Measurements from ENCODE around the gene ELAVL3. TPM values are rescaled to one million over a fixed set of nuclear protein-coding genes. Genes with fewer than 3 reads are reported as not detected.

ELAVL3 gene
- polyA plus RNA-seq, 3 donors = not detected

- Mint-ChIP-seq H3K4me3 (no peak overlapping the region), H3K27ac (peak overlapping the region in 2 of 7 donors; percentile 40 to 71), H3K4me1 (no peaks in the 10 kb centered on the region), H3K9me3 (no peaks in the 10 kb centered on the region), H3K36me3 (peaks cover 31 to 57% of the 10 kb centered on the region in 2 donors), H3K27me3 (ENCODE audit: low read depth in 3 of 3) (peaks cover 0 to 2% (median 0%) of the 10 kb centered on the region in 3 donors)
- Histone ChIP-seq H3K4me3 (replicated peaks in 1 of 3; ENCODE audit: low read depth in 2 of 3, low read length in 3 of 3) (no peak overlapping the region), H3K36me3 (replicated peaks in 1 of 2; ENCODE audit: control insufficient read depth in 1 of 2, insufficient read depth in 2 of 2, low read length in 2 of 2) (peaks cover 22 to 23% of the 10 kb centered on the region in 2 donors), H4K20me1 (ENCODE audit: insufficient read depth, low read length) (no peaks in the 10 kb centered on the region), H3K79me2 (ENCODE audit: insufficient read depth, low read length) (no peaks in the 10 kb centered on the region), H2AFZ (ENCODE audit: insufficient read depth, low read depth, low read length, poor library complexity, severe bottlenecking) (no peak overlapping the region), H3K9me3 (replicated peaks in 1 of 2; ENCODE audit: control insufficient read depth in 1 of 2, insufficient read depth in 1 of 2, low read length in 2 of 2) (no peaks in the 10 kb centered on the region), H3K9ac (ENCODE audit: insufficient read depth, low read length, poor library complexity, severe bottlenecking) (no peak overlapping the region), H3K4me1 (ENCODE audit: control insufficient read depth in 1 of 2, insufficient read depth in 2 of 2, low read length in 2 of 2) (no peaks in the 10 kb centered on the region), H3K27me3 (ENCODE audit: control insufficient read depth in 2 of 2, insufficient read depth in 2 of 2, low read length in 2 of 2) (no peaks in the 10 kb centered on the region), H3K27ac (ENCODE audit: low read depth in 1 of 2, low read length in 2 of 2) (no peak overlapping the region), H3K4me2 (replicated peaks; ENCODE audit: extremely low read depth, low read length, poor library complexity, severe bottlenecking) (no peak overlapping the region)
- intact Hi-C loops (cut with micrococcal nuclease) = no loop called here
- peak; percentile 33 to 68 (median 41) for DNase-seq
- 64% methylated on average over 11 of the region's 17 CpGs for WGBS (ENCODE audit: insufficient coverage)
- TF ChIP-seq CTCF (IDR thresholded peaks at IDR 0.05) = peak; percentile 61
These were observed 15.7 kb upstream of the ELAVL3 start for GRCh38 chr19:11496391-11497163.

- Histone ChIP-seq H3K36me3 (replicated peaks in 1 of 2; ENCODE audit: control insufficient read depth in 1 of 2, insufficient read depth in 2 of 2, low read length in 2 of 2) (peaks cover 22 to 23% of the 10 kb centered on the region in 2 donors), H3K27ac (ENCODE audit: low read depth in 1 of 2, low read length in 2 of 2) (no peak overlapping the region), H2AFZ (ENCODE audit: insufficient read depth, low read depth, low read length, poor library complexity, severe bottlenecking) (no peak overlapping the region), H4K20me1 (ENCODE audit: insufficient read depth, low read length) (no peaks in the 10 kb centered on the region), H3K9me3 (replicated peaks in 1 of 2; ENCODE audit: control insufficient read depth in 1 of 2, insufficient read depth in 1 of 2, low read length in 2 of 2) (no peaks in the 10 kb centered on the region), H3K4me2 (replicated peaks; ENCODE audit: extremely low read depth, low read length, poor library complexity, severe bottlenecking) (no peak overlapping the region), H3K4me3 (replicated peaks in 1 of 3; ENCODE audit: low read depth in 2 of 3, low read length in 3 of 3) (no peak overlapping the region), H3K79me2 (ENCODE audit: insufficient read depth, low read length) (no peaks in the 10 kb centered on the region), H3K4me1 (ENCODE audit: control insufficient read depth in 1 of 2, insufficient read depth in 2 of 2, low read length in 2 of 2) (no peaks in the 10 kb centered on the region), H3K9ac (ENCODE audit: insufficient read depth, low read length, poor library complexity, severe bottlenecking) (no peak overlapping the region), H3K27me3 (ENCODE audit: control insufficient read depth in 2 of 2, insufficient read depth in 2 of 2, low read length in 2 of 2) (no peaks in the 10 kb centered on the region)
- no peak for DNase-seq
- Mint-ChIP-seq H3K27ac (no peak overlapping the region), H3K36me3 (peaks cover 30 to 53% of the 10 kb centered on the region in 2 donors), H3K9me3 (peaks cover 0 to 2% (median 0%) of the 10 kb centered on the region in 7 donors), H3K4me1 (no peaks in the 10 kb centered on the region), H3K27me3 (ENCODE audit: low read depth in 3 of 3) (peaks cover 0 to 2% (median 0%) of the 10 kb centered on the region in 3 donors), H3K4me3 (no peak overlapping the region)
- no peak for TF ChIP-seq CTCF (IDR thresholded peaks at IDR 0.05)
- 97% methylated on average over 22 of the region's 22 CpGs for WGBS (ENCODE audit: insufficient coverage)
- intact Hi-C loops (cut with micrococcal nuclease) = no loop called here
These were observed 15.0 kb upstream of the ELAVL3 start for GRCh38 chr19:11495885-11496284.

All from CD14-positive monocyte (primary cell).